Stimulated activated CD4-positive, alpha-beta T cell treated with anti-CD3 and anti-CD28 coated beads, TNF-alpha, amount 100 ng/mL, for 24 hours (primary cell): ENCODE results near the gene ESAM.

ENCODE experiments used
- DNase-seq, 3 experiments: peaks; one replicate each; pipeline ENCODE4 v3.0.0-alpha.2; 2020; ENCODE audit warnings: low read depth in 3 of 3

The ESAM gene, protein sequence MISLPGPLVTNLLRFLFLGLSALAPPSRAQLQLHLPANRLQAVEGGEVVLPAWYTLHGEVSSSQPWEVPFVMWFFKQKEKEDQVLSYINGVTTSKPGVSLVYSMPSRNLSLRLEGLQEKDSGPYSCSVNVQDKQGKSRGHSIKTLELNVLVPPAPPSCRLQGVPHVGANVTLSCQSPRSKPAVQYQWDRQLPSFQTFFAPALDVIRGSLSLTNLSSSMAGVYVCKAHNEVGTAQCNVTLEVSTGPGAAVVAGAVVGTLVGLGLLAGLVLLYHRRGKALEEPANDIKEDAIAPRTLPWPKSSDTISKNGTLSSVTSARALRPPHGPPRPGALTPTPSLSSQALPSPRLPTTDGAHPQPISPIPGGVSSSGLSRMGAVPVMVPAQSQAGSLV

DNA sequence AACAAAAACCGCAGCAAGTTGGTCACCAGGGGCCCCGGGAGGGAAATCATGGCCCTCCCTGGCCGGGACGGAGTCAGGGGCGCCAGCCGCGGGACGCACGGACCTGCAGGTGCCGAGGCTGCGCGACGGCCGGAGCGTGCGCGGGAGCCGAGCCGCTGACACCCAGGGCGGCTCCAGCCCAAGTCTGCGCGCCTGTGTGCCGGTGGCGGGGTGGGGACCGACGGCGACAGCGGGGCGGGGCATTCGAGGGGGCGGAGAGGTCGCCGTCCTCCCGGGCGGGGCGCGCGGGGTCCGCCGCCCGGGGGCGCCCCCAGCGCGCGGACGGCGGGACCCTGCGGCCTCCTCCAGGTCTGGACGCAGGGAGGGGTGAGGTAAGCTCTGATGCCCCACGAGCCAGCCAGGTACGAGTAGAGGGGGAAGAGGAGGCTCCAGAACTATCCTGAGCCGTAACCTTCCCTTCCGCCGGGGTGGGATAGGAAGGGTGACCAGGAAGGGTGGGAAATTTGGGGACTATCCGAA, at the start of gene ESAM:
Gene ESAM, minus strand, starts transcription at position 186 of the 519 bp plus-strand sequence. Its CDS starts 136 bp downstream, at position 50.
- peak in 1 of 3 experiments; percentile 68 for DNase-seq

- DNase-seq = no peak
Measured at GRCh38 chr11:124811399-124812125, 49.5 kb upstream of the ESAM start.

DNA sequence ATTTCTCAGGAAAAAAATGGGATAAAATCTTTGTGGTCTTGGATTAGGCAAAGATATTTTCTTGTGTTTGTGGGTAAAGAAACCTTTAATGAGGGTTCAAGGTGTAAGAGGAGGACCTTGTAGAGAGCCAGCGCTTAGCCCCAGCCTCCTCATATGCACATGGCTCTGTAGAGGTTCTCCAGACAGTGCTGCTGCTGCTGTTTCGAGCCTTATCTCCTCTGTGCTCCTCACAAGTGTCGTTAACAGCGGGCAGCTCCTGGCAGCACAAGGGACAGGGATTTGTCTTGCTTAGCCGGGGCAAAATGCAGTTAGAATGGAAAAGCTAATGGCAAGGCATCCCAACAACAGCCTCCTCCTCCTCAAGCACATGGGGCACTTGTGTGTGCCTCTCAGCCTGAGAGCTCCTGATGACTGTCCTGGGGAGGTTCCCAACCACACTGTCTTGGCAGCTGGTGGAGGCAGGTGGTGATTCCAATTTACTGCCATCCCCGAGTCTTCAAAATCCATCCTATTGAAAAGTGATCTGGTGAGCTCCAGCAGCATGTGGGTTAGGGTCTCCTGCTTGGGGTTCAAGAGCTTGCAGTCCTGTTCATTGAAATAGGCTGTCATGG, 45.7 kb upstream of the ESAM start:
- no peak for DNase-seq

DNA sequence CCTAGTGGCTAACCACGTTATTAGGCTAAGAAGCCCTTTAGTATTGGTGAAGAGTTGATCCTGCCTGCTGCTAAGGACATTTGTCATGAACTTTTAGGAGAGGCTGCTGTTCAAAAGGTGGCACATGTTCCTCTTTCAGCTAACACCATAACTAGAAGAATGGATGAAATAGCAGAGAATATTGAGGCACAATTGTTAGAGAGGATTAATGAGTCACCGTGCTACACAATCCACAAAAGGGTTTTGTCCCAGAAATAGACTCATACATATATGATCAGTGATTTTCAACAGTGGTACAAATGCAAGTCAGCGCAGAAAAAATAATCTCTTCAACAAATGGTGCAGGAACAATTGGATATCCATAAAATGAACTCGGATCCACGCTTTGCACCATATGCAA, 45.1 kb upstream of the ESAM start:
- no peak for DNase-seq

DNA sequence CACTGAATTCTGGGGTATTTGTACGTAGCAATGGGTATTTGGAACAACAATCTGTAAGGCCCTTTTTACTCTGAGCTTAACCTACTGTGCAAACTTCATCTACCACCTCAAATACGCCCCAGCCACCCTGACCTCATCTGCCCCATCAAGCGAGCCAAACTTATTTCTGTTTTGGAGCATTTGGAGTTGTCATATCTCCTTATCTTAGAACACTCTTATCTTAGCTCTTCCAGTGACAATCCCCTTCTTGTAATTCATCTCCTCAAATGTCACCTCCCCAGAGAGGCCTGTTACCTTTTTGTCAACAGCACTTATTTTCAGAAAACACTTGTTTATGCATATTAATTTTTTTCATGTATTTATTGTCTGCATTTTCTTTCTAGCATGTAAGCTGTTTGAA, 42.8 kb upstream of the ESAM start:
- DNase-seq = no peak

DNA sequence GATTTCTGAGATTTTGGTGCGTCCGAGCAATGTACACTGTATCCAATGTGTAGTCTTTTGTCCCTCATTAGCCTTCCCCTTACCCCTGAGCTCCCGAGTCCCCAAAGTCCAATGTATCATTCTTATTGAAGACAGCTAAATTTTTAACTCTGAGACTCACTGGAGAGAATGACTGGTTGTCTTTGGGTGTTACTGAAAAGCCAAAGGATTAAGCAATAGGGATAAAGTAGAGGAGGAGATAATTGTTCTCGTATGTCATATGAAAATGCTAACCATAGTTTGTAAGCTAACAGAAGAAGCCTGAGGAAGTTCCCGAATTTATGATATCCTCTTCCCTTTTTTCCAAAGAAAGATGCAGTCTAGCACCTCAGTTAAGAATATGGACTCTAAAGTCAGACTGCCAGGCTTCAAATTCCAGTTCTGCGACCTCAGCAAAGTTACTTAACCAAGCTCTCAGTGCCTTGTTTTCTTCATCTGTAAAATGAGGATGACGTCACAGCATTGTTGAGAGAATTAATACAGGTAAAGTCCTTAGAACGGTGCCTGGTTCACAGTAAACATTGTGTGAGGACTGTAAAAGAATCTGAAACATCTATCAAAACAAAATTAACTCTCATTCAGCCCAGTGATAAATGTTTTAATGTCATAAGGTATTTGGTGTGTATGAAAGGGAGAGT, 39.7 kb upstream of the ESAM start:
- DNase-seq = no peak

DNA sequence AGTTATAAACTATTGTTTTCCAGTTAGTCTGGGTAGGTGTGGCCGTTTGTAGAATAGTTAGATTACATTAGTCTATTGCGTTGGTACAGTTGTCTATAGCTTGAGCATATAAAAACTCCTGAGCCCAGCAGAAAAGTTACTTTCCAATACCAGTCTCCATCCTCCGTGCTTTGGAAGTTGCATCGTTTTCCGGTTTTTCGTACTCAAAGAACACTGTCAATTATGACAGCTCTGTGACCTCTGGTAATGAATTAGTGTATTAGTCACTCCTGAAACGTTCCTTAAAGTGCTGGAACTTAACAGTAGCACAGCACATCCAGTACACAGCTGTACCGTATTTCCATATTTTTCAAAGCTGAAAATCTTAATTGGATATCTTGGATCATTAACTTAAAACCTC, 38.9 kb upstream of the ESAM start:
- no peak for DNase-seq

- peak; percentile 67 to 81 (median 72) for DNase-seq
Measured at GRCh38 chr11:124800226-124800929, 38.3 kb upstream of the ESAM start, which contains the start of gene MSANTD2. TSS of gene MSANTD2 (minus strand) at chr11:124800406. CDS start at chr11:124800380, 26 bp downstream.

DNA sequence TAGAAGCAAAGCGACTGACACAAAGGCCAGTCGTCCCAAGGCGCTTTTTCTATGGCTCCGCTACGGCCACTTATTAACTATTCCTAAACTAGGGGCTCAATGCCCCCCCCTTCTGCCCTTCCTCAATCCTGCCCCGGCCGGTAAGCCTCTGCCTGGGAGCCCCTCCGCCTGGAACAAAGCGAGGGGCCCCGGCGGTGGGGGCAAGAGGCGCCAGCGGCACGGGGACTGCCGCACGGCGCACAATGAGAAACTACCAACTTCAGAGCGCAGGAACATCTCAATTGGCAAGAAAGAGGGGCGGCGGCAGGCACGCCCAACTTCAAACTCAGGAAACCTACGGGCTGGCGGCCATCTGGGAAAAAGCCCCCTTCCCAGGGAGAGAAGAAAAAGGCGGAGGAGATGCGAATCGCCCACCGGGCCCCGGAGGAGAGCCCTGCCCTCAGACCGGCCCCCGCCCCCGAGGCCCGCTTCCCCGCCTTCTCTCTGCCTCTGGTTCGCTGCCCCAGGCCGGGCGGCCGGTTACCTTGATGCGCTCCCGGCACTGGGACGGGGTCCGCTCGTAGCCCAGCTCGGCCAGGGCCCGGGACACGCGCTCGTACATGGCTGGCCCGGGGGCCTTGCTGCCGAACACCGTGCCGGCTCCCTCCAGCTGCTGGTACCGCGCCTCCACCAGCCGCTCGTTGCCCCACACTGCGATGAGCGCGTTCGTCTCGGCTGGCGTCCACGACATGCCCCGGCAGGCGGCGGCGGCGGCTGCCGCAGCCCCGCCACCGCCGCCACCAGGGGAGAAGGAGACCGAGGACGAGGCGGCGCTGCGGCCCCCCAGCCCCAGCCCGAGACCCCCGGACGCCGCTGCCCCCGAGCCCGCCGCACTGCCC, 37.5 kb upstream of the ESAM start:
- DNase-seq = peak in 2 of 3 experiments; percentile 5 to 35

DNA sequence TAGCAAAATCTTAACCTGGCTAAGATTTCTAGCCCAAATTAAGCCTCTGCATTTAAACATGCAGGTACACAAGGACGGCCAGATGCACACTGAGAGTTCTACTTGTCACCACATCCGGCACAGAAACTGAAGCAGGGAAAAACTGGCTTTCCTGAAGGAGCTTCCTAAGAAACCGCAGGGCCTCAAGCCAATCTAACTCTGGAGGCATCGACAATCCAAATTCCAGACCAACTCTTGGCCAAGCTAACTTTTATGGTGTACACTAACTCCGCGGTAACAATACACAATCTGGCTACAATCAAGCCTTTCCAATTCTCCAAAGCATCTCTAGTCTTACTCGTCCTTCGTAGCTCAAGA, 36.9 kb upstream of the ESAM start:
- no peak for DNase-seq

DNA sequence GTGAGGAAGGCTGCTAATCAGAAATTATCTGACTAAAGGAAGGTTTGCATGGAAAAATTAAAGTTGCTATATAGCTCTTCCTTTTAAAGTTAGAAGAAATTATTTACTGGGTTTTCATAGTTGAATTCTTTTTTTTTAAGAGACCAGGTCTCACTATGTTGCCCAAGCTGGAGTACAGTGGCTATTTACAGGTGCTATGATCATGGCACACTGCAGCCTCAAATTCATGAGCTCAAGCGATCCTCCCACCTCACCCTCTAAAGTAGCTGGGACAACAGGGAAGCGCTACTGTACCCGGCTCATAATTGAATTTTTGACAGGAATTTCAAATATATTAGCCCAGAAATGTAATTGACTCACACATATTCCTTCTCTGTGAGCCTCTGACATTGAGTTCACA, 34.2 kb upstream of the ESAM start:
- DNase-seq = no peak

- no peak for DNase-seq
Measured at GRCh38 chr11:124793466-124794278, 31.6 kb upstream of the ESAM start.

GRCh38 chr11:124791626-124792341, 29.7 kb upstream of the ESAM start:
- no peak for DNase-seq

DNA sequence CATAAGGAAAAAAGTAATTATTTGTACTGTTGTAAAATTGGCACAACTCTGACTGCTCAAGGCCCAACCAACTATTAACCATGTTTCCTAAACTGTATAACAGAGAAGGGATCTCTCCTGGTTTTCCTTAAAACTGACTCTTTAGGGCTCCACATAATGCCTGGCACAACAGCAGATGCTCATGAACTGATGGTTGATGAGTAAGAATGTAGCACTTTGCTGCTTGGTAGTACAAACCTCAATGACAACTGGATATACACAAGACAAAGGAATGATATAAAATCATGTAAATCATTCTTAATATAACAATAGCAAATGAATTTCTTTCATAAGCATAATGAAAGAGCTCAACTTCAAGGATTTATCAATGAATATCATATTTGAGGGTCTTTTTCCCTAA, 26.4 kb upstream of the ESAM start:
- DNase-seq = no peak

DNA sequence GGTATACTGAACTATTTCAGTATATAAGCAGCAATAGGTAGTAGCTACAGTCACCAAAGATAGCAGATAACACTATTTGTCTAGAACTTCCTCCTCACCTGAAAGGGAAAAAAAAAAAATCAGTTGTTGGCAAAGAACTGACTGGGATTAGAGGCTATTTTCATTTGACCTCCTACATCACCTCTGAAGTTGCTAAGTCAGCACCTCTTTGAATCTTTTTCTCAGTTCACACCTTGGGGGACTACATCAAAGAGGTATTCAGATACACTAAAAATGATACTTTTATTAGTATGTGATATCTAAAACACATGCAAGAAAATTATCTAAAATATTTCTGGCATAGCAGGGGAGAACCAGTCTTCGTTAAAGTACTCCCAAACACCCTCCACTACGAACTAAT, 22.0 kb upstream of the ESAM start:
- no peak for DNase-seq

GRCh38 chr11:124783002-124783401, 20.9 kb upstream of the ESAM start:
- no peak for DNase-seq

- DNase-seq = no peak
Measured at GRCh38 chr11:124779568-124779967, 17.5 kb upstream of the ESAM start.

DNA sequence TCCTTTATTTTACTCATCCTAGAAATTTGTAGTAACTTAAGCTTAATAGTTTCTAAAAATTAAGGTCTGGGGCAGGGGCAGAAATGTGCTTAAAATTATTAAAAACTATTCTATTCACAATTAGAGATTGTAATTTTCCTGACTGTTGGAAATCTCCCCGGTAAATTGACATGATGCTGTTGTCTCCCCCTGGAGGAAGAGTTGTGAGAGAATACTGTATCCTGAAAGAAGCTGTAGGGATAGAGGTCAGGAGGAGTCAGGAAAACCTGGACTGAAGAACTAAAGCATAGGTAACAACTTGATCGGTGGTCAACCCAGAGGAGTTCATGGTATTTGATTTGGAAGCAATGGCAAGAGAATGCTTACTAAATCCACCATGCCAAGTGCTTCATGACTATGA, 16.2 kb upstream of the ESAM start:
- DNase-seq = no peak
